Activated CD8-positive, alpha-beta memory T cell treated with anti-CD3 and anti-CD28 coated beads for 24 hours (primary cell): ENCODE results near the gene STAT3.
"Not testable (repeated sequence)": the region's sequence is repeated elsewhere in the genome, so short reads cannot be mapped to it uniquely, and the experiment has no call there.

Experiments used
- DNase-seq: peaks from one replicate; pipeline ENCODE4 v3.0.0-alpha.2; 2020

Gene STAT3

GRCh38 chr17:42345396-42346073 lies 42.7 kb downstream of the STAT3 start:
- DNase-seq = no peak

GRCh38 chr17:42342242-42343008 lies 45.8 kb downstream of the STAT3 start:
- no peak for DNase-seq

DNA sequence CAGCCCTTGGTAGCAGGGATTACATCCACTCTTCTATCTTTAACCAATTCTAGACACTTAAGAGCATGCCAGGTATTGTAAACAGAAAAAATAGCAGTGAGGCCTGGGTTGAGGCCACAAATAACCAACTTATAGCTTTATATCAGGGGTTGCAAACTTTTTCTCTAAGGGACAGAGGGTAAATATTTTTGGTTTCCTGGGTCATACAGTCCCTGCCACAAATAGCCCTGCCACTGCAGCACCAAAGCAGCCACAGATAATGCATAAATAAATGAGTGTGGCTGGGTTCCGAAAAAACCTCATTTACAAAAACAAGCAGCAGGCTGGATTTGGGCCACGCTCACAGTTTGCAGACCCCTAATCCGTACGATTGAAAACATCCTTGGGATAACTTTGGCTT lies 46.7 kb downstream of the STAT3 start:
- DNase-seq = no peak

DNA sequence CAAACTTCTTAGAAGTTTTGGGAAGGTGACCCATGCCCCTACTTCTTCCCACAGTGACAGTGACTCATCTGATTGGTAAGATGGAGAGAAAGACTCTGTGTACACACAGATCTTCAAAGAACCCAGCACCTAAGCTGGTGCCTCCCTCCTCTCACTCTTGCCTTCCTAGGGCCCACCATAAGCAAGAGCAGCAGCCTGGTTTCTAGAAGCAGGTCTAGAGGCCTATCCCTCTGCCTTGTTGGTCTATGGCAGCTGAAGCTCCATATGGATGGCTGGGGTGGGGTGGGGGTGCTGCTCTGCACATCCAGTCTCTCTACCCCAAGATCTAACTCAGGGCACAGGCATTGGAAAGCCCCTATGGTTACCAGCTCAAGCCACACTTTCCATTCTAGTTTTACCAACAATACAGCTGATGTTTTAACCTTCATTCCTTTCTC lies 47.5 kb downstream of the STAT3 start:
- DNase-seq = peak; percentile 81

- DNase-seq = no peak
These were observed 49.0 kb downstream of the STAT3 start for GRCh38 chr17:42339221-42339620.

GRCh38 chr17:42338427-42338985 lies 49.7 kb downstream of the STAT3 start:
- DNase-seq = no peak

DNA sequence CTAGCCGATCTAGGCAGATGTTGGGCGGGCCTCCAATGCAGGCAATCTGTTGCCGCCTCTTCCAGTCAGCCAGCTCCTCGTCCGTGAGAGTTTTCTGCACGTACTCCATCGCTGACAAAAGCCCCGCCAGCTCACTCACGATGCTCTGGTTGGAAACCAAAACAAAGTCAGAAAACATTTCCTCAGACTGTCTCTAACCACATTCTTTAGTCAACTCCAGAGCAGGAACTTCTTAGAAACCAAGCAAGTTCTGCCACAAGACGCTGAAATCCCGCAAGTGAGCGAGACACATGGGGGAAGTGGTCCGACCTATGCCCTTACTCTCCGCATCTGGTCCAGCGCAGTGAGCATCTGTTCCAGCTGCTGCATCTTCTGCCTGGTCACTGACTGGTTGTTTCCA lies 50.8 kb downstream of the STAT3 start:
- DNase-seq = peak; percentile 79

- DNase-seq = no peak
These were observed 53.6 kb downstream of the STAT3 start for GRCh38 chr17:42334677-42335076.

- no peak for DNase-seq
These were observed 55.2 kb downstream of the STAT3 start for GRCh38 chr17:42333053-42333452.

DNA sequence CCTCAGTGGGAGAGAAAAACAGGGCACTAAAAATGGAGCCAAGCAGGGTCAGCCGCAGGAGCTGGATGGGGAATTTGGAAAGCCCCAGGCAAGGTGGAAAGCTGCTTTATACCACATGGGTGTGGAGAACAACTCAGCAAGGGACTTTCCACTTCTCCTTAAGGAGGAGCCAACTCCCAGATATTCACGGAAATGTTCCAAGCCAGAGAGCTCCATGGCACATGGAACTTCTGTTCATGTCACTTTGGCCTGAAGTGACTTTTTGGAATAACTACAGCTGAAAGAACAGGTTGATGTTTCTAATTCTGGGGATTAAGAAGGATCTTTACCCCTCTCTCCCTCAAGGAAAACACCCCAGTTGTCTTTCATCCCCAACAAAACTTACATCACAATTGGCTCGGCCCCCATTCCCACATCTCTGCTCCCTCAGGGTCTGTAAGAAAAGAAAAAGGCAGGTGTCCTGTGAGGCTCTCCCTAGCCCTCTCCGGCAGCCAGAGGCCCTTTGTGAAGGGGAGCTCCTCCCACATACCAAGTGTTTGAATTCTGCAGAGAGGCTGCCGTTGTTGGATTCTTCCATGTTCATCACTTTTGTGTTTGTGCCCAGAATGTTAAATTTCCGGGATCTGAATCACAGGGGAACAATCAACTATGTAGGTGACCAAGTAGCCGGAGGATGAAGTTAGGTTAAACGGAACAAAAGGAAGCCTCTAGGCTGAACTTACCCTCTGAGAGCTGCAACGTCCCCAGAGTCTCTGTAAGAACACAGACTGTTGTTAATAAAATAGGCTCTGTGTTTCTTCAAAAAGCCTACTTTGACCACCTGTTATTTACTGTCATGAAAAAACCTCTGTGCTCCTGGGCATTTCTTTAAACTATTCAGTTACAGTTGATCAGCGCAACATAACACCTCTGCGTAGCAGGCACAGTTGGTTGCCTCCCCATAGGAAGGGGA lies 58.9 kb downstream of the STAT3 start:
- no peak for DNase-seq

DNA sequence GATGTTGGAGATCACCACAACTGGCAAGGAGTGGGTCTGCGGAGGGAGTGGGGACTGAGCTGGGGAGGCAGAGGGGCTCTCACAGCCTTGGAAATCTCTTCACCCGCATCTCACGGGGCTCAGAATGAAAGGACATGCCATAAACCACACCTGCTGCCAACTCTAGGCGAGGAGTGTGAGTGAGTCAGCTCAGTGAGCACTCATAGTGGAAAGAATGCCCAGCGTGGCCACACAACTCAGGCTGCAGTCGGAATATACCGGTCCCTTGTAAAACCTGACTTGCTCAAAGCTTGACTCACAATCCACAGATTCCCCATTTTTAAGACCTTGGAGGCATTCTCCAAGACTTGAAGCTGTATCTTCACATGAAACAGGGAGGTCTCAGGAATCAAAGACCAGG lies 63.2 kb downstream of the STAT3 start:
- no peak for DNase-seq

- DNase-seq = no peak
These were observed 64.9 kb downstream of the STAT3 start for GRCh38 chr17:42323268-42323773.

- peak; percentile 97 for DNase-seq
These were observed 65.6 kb downstream of the STAT3 start for GRCh38 chr17:42322382-42323267.

GRCh38 chr17:42321555-42321954 lies 66.7 kb downstream of the STAT3 start:
- no peak for DNase-seq

- DNase-seq = not testable (repeated sequence)
These were observed 70.3 kb downstream of the STAT3 start for GRCh38 chr17:42317967-42318366.

- no peak for DNase-seq
These were observed 70.9 kb downstream of the STAT3 start for GRCh38 chr17:42317266-42317845.

- DNase-seq = no peak
These were observed 71.5 kb downstream of the STAT3 start for GRCh38 chr17:42316755-42317154.

- DNase-seq = no peak
These were observed 72.7 kb downstream of the STAT3 start for GRCh38 chr17:42315402-42316156.

- peak; percentile 73 for DNase-seq
These were observed 74.3 kb downstream of the STAT3 start for GRCh38 chr17:42313773-42314566.

- DNase-seq = no peak
These were observed 74.9 kb downstream of the STAT3 start for GRCh38 chr17:42313389-42313772.
